Testis (tissue), 2 donors: ENCODE measurements around the gene ATP13A3.

ENCODE experiments used
- CTCF ChIP-seq, 3 experiments: fragments of 450-650 bp in 2 of 3; fragments of 200-600 bp in 1 of 3; sonication (generic) in 1 of 3; IDR thresholded peaks; one replicate each; pipeline ENCODE4 v1.5.1; 2016 to 2019; ENCODE audit warnings: antibody characterized with exemption in 3 of 3, mild to moderate bottlenecking in 2 of 3, moderate library complexity in 1 of 3
- POLR2A ChIP-seq: fragments of 450-650 bp; IDR thresholded peaks from one replicate; pipeline ENCODE4 v1.6.1; 2017; ENCODE audit warnings: antibody characterized with exemption, mild to moderate bottlenecking, moderate library complexity

GRCh38 chr3:194424373-194424772 lies 62.4 kb downstream of the ATP13A3 start:
- no peak for TF ChIP-seq CTCF (IDR thresholded peaks at IDR 0.05)
- TF ChIP-seq POLR2A = no peak
